AG09309 (cell line): Measurements from ENCODE around the gene AIF1L.

Experiments
- DNase-seq: peaks from one replicate; pipeline ENCODE4 v3.0.0-alpha.2; 2010; ENCODE audit warnings: low read depth
- H3K4me3 ChIP-seq: 2 replicates; pipeline ENCODE4 v1.5.1; 2011; ENCODE audit warnings: mild to moderate bottlenecking, low read depth, low read length, moderate library complexity; ENCODE audit not compliant: control insufficient read depth
- TF ChIP-seq, protein P1 (sequence below): IDR thresholded peaks from 2 replicates; pipeline ENCODE4 v1.5.1; 2011; ENCODE audit warnings: mild to moderate bottlenecking, low read depth, low read length, inconsistent platforms; ENCODE audit not compliant: insufficient read depth, control insufficient read depth; ENCODE audit errors: missing control alignments

The AIF1L gene

DNA sequence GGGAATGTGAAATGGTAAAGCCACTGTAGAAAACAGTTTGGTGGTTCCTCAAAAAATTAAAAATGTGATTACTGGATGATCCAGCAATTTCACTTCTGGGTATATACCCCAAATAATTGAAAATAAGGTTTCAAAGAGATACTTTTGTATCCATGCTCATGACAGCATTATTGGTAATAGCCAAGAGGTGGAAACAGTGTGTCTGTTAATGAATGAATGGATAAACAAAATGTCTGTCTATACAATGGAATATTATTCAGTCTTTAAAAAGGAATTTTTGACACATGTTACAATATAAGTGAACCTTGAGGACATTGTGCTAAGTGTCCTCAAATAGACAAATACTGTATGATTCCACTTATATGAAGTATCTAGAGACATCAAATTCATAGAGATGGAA, 69.2 kb downstream of the AIF1L start:
- DNase-seq, result no peak
- TF ChIP-seq, protein P1, sequence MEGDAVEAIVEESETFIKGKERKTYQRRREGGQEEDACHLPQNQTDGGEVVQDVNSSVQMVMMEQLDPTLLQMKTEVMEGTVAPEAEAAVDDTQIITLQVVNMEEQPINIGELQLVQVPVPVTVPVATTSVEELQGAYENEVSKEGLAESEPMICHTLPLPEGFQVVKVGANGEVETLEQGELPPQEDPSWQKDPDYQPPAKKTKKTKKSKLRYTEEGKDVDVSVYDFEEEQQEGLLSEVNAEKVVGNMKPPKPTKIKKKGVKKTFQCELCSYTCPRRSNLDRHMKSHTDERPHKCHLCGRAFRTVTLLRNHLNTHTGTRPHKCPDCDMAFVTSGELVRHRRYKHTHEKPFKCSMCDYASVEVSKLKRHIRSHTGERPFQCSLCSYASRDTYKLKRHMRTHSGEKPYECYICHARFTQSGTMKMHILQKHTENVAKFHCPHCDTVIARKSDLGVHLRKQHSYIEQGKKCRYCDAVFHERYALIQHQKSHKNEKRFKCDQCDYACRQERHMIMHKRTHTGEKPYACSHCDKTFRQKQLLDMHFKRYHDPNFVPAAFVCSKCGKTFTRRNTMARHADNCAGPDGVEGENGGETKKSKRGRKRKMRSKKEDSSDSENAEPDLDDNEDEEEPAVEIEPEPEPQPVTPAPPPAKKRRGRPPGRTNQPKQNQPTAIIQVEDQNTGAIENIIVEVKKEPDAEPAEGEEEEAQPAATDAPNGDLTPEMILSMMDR, result no peak
- H3K4me3 ChIP-seq, result no peak overlapping the region

DNA sequence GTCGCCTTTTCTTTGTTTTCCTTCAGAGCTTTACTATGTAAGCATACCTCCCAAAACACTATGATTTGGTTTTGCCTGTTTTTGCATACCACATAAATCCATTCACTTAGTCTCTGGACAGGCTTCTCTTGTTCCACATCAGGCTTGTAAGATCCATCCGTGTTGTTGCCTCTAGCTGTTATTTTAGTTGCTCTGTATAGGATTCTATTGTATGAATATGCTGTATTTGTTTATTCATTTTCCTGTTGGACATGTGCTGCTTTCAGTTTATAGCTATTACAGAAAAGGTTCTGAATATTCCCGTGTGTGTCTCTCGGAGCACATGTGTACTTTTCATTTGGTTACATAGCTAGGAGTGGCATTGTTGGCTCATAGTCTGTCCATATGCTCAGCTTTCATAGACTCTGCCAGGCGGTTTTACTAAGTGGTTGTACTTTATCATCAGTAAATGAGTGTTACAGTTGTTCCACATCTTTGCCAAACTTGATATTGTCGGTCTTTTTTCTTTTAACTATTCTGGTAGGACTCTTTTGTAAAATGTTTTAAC, 70.9 kb downstream of the AIF1L start:
- H3K4me3 ChIP-seq, result no peak overlapping the region
- no peak for DNase-seq
- TF ChIP-seq, protein P1, result no peak

DNA sequence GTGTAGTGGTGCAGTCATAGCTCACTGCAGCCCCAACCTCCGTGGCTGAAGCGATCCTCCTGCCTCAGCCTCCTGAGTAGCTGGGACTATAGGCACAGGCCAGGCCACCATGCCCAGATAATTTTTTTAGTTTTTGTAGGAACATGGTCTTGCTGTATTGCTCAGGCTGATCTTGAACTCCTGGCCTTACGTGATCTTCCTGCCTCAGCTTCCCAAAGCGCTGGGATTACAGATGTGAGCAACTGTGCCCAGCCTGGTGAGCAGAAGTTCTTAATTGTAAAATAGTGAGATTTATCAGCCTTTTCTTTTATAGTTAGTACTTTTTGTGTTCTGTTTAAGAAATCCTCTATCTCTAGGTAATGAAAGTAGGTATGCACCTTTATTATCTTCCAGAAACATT, 71.6 kb downstream of the AIF1L start:
- H3K4me3 ChIP-seq, result no peak overlapping the region
- TF ChIP-seq, protein P1, result no peak
- DNase-seq, result no peak

DNA sequence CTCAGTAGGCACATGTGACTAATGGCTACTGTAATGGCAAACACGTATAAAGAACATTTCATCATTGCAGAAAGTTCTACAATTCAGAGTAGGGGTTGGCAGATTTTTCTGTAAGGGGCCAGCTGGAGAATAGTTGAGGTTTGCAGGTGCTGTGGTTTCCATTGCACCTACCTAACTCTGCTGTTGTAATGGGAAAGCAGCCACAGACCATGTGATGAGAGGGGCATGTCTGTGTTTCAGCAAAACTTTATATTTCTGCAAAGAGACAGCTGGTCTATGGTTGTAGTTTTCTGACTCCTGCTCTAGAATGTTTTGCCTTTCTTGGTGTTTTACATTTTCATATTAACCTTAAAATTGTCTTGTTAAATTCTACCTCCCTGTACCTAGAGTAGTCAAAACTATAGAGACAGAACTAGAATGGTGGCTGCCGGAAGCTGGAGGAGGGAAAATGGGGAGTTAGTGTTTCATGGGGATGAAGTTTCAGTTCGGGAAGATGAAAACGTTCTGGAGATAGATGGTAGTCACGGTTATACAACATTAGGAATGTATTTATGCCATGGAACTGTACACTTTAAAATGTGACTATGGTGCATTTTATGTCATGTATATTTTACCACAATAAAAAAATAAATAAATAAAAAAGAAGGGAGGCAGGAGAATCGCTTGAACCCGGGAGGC, 73.4 kb downstream of the AIF1L start:
- TF ChIP-seq, protein P1, result no peak
- H3K4me3 ChIP-seq, result no peak overlapping the region
- no peak for DNase-seq
